NK-92 treated with Interleukin-12 subunit alpha and Interleukin-12 subunit beta, amount 100 ng/mL, for 24 hours (cell line): ENCODE results near the gene MMEL1.
"Not testable (repeated sequence)": the region's sequence is repeated elsewhere in the genome, so short reads cannot be mapped to it uniquely, and the experiment has no call there.

ENCODE experiments used
- DNase-seq: peaks from one replicate; lab custom pipeline; 2025; lab: John Stamatoyannopoulos, UW

The MMEL1 gene

DNA sequence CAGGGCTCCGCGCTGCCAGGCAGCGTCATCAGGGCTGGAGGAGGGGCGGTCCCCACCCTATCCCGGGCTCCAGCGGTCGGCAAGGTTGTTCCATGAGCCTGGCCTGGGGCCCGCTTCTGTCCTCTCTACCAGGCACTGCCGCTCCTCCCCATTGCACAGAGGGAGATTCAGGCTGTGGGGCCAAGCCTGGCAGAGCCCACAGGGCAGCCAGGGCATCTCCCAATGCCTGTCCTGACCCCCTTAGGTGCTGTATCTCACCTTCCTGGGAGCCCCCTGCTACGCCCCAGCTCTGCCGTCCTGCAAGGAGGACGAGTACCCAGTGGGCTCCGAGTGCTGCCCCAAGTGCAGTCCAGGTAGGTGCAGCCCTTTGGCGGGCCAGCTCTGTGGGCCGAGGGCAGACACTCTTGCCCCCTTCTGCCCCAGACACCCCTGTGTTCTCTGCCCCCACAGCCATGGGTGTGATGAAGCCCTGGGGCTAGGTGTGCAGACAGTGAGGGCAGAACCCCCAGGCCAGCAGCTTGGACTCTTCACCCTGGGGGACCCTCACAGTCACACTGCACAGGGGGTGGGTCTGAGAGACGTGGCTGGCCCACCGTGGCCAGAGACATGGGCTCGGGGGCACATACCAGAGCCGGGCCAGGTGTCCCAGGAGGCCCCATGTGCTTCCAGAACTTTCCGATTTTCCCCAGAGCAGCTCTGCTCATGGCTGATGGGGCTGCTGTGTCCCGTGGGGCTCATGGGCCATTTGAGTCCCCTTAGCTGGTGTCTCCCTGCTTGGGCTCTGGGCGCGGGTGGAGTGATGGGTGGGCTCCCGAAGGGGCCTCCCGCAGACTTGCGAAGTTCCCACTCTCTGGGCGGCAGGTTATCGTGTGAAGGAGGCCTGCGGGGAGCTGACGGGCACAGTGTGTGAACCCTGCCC lies 75.1 kb downstream of the MMEL1 start:
- no peak for DNase-seq

DNA sequence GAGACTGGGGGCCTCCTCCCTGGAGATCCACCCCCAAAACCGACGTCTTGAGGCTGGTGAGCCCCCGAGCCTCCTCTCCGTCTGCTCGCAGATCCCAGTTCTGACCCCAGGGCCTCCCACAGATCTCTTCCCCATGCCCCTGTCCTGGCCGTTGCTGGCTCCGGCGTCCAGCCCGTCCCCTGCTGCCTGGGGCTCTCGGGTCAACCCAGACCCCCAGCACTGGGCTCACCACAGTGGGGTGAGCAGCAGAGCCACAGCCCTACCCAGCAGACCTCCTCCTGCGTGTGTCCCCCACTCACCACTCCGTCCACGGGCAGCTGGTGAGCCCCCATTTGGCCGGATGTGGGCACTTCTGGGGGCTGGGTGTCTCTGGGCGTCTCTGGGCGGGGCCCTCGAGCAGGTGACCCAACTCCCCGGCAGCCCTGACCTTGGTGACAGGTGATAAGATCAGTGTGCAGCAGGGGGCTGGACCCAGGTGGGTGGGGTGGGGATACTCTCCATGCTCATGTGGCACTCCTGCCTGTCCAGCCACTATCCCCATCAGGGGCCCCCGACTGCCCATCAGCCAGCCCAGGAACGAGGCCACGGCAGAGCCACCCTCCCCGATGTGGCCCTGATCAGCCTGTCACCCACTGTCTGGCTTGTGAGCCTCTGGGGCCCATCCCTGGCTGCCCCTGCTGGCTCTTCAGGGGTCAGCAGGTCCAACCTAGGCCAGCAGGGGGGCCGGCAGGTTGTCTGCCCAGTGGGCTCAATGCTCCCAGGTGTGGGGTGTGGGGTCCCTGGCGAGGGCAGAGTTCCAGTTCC lies 75.9 kb downstream of the MMEL1 start:
- DNase-seq: peak; percentile 69

GRCh38 chr1:2556277-2556677 lies 76.5 kb downstream of the MMEL1 start, which contains the start of gene TNFRSF14:
Gene TNFRSF14 (plus strand): TSS chr1:2556371. CDS start chr1:2556665, 294 bp downstream.
- peak; percentile 57 for DNase-seq

GRCh38 chr1:2555634-2556276 lies 77.1 kb downstream of the MMEL1 start:
- DNase-seq: peak; percentile 58

- DNase-seq: no peak
Measured at GRCh38 chr1:2554621-2555387, 78.0 kb downstream of the MMEL1 start.

GRCh38 chr1:2553871-2554620 lies 78.8 kb downstream of the MMEL1 start:
- no peak for DNase-seq

GRCh38 chr1:2553076-2553475 lies 79.7 kb downstream of the MMEL1 start:
- DNase-seq: not testable (repeated sequence)

DNA sequence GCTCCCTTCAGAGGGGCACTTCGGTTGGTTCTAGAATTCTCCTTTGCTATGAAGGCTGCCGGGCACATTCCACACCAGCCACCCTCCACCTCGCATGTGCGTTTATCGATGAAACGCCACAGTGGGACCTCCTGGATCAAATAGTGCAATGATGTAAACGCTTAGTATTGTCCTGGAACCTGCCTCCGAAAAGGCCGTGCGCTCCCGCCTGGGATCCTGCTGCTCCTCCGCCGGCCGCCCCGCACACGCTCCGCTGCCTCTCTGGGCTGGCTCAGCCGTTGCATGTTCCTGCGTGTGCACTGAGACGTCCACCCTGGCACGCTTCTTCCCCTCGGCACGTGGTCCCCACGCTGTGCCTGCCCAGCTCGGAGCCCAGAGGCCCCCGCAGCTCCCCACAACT lies 80.6 kb downstream of the MMEL1 start:
- no peak for DNase-seq

- DNase-seq: not testable (repeated sequence)
Measured at GRCh38 chr1:2551544-2551943, 81.3 kb downstream of the MMEL1 start.

- not testable (repeated sequence) for DNase-seq
Measured at GRCh38 chr1:2550309-2550861, 82.4 kb downstream of the MMEL1 start.

DNA sequence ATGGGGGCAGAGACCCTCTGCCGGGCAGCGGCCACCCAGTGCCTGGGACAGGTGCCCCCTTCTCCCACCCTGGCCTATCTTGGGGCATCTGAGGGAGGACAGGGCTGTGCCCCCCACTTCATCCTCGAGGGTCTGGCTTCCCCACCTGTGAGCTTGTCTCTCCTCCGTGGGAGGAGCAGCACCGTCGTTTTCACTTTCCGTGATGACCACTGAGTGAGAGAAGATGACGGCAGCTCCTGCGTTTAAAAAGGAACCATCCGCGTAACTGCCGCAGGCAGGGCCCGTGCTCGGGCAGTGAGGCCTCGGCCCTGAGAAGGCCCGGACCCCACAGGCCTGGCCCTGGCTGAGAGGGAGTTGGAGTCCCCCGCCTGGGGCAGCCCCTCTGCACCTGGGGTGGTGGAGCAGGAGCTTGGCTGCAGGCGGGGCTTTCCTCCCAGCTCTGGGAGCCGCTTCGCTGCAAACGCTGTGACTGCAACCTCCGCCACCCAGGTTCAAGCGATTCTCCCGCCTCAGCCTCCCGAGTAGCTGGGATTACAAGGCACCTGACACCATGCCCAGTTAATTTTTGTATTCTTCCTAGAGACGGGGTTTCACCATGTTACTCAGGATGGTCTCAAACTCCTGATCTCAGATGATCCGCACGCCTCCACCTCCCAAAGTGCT lies 83.3 kb downstream of the MMEL1 start:
- DNase-seq: not testable (repeated sequence)

GRCh38 chr1:2548068-2548589 lies 84.7 kb downstream of the MMEL1 start:
- peak; percentile 72 for DNase-seq

GRCh38 chr1:2547210-2548067 lies 85.4 kb downstream of the MMEL1 start:
- DNase-seq: peak; percentile 55

- peak; percentile 81 for DNase-seq
Measured at GRCh38 chr1:2546515-2547209, 86.2 kb downstream of the MMEL1 start.

DNA sequence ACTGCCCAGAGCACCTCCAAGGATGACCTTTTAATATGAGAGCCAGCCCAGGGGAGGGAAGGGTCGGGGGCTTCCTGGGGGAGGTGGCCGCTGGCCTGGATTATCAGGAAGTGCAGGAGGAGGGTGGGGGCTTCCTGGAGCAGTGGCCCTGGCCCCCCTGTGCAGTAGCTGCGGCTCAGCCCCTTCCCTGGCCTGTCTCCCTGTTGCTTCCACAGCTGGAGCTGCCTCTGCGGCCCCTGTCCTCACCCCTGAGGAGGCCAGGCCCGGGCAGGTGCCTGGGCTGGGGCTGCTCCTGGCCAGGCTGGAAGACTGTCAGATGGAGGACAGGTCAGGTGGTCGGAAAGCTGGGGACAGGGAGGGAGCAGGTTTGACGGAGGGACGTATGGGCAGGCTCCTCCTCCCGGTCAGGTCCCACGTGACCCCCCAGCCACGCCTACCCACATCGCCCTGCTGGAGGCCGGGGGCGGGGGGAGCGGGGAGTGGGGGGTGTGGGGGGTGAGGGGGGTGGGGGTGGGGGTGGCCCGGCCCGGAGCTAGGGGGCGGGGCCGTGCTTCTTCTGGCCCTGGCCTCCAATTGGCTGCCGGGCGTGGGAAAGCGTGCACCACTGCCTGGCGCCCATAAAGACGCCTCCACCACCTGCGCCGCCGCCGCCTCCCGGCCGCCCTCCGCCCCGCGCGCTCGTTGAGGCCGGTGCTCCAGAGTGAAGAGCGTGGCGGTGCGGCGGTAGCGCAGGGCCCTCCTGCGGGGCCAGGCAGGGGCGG lies 86.9 kb downstream of the MMEL1 start:
- peak; percentile 81 for DNase-seq

GRCh38 chr1:2544875-2545640 lies 87.8 kb downstream of the MMEL1 start:
- DNase-seq: no peak
